GM12864 (cell line): Measurements from ENCODE around the gene PDE1A.

Experiments used
- DNase-seq: peaks from one replicate; pipeline ENCODE4 v3.0.0-alpha.2; 2011; ENCODE audit warnings: low read depth
- H3K4me3 ChIP-seq: 2 replicates; pipeline ENCODE4 v1.5.1; 2011; ENCODE audit warnings: mild to moderate bottlenecking, low read depth, low read length, control low read depth
- CTCF ChIP-seq: IDR thresholded peaks from 2 replicates; pipeline ENCODE4 v1.5.1; 2011; ENCODE audit warnings: low read depth, mild to moderate bottlenecking, moderate library complexity, low read length, control low read depth, inconsistent platforms; ENCODE audit errors: missing control alignments

The PDE1A gene

DNA sequence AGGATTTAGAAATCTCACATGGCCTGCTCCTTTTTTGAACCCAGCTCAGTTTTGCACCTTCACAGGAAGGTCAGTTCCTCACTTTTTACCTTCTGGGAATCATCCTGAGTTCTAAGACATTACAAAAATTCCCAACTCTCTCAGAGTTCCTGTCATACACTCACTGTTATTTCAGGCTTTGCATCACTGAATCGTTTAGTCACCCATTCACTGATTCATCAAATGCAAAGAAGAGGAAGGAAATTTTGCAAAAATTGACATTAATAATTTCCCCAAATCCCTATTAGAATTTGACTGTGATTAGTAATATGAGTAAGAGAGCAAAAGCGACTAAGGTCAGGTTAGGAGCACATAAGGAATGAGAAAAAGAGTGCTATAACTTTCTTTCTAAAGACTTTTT lies 197.5 kb downstream of the PDE1A start:
- no peak for DNase-seq
- no peak for TF ChIP-seq CTCF
- no peak overlapping the region for H3K4me3 ChIP-seq

DNA sequence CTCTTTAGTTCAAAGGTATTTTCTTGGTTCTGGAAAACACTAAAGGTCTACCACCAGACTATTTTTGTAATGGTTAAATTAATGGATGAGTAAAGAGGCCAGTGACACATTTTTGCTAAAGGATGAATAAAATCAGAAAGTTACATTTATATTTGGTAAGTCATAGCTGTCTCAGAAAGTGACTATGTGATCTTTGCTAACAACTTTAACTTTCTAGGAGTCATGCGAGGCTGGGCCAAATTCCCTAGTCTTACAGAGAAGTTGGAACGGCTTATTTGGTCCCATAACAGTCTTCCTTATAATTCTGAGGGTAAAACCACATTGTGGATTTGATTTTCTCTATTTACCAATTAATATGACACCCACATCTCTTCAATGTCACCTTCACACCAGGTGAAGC lies 198.1 kb downstream of the PDE1A start:
- no peak overlapping the region for H3K4me3 ChIP-seq
- no peak for TF ChIP-seq CTCF
- DNase-seq, result no peak

DNA sequence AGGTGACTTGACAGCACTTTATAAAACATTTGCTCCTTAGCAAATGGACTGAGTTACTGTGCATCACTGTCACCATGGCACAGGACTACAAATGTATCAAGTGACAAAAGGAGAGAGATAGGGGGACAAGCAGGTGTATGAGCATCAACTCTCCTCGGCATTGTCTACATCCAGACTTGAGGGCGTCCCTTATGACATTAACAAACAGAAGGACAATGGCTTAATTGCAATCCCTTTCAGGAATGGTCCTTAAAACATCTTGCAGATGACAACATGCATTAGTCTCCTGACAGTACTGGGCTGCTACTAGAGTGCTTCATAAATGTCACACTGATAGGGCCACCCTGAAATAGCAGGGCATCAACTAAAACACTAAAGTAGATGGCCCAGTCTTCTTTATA lies 198.8 kb downstream of the PDE1A start:
- no peak overlapping the region for H3K4me3 ChIP-seq
- no peak for TF ChIP-seq CTCF
- no peak for DNase-seq

DNA sequence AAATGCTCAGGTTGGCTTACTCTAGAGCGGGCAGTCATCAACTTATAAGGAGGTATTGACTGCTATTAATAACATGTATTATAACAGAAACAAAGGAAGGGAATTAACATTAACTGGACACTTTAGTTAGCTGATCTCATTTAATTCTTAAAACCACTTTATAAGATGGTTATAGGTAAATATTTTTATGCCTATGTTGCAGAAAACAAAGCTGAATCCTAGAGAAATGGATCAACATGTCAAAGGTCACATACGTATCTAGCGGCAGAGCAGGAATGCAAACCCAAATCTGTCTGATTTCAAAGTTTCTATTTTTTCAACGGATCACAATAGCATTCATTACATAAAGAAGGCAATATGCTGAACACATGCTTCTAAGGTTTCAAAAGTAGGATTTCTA lies 200.0 kb downstream of the PDE1A start:
- DNase-seq, result no peak
- TF ChIP-seq CTCF, result no peak

DNA sequence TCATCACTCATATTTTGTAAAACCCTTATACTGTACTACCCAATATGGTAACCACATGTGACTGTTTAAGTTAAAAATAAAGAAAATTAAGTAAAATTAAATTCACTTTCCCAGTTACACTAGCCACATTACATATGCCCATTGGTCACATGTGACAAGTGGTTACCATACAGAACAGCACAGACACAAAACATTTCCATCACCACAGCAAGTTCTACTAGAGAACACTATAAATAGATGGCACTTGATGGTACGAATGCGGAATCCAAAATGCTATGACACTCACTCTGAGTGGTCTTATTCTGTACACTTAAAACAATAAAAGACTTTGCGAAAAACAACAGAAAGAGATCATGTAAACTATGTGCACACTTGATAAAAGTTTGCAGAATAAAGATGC lies 202.2 kb downstream of the PDE1A start:
- TF ChIP-seq CTCF, result no peak
- no peak for DNase-seq
- H3K4me3 ChIP-seq, result no peak overlapping the region

More for the DNA sequence above, 200.0 kb downstream of the PDE1A start:
- no peak overlapping the region for H3K4me3 ChIP-seq

DNA sequence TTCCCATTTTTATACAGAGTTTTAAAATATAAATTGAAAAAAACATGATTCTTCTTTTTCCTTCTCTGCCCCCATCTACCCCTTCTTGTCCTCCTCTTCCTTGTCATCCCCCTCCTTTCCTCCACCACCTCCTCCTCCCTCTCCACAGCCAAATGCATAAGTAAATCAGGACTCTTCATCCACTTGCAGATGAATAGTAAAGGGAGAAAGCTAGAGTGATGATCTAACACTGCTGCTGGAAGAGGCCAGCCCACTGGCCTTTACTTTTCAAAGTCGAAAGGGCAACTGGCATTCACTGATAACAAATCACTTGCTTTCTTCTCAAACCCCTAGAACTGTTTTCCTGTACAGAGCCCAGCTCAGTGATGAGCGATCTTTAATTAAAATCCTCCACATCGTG lies 205.8 kb downstream of the PDE1A start:
- H3K4me3 ChIP-seq, result no peak overlapping the region
- no peak for DNase-seq
- TF ChIP-seq CTCF, result no peak

GRCh38 chr2:182220335-182220734 lies 206.5 kb downstream of the PDE1A start:
- no peak for DNase-seq
- no peak for TF ChIP-seq CTCF

More at GRCh38 chr2:182220335-182220734, 206.5 kb downstream of the PDE1A start:
- no peak overlapping the region for H3K4me3 ChIP-seq
